ENCODE results near the gene SAMD5.

The SAMD5 gene

DNA sequence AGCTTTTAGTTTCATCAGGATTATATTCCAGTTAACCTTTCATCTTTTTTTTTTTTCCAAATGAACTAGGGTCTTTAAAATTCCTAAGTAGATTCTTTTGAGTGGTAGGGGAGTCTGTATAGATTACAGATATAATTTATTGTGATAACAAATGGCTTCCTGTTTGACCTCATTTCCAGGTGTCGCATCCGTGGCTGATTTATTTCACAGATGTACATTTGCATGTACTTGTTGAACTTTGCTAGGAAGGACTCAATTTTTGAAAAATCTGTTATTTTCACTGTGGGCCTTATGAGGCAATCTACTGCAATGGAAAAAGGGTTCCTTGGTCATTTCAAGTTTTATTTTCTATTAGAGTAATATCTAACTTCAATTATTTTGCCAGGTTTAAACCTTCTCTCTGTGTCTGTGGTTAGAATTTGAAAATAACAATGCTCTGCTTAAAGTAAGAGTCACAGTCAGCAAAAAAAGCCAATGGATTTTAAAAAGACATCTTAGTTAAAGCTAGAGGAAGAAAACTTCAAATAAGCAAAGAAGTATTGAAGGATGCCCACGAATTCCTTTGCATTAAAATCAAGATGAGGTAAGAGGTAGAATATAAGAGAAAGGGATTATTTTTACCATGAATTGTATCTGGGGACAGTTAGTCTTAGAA, 57.9 kb downstream of the SAMD5 start:
- no peak for DNase-seq (ENCODE audit: low spot score)

DNA sequence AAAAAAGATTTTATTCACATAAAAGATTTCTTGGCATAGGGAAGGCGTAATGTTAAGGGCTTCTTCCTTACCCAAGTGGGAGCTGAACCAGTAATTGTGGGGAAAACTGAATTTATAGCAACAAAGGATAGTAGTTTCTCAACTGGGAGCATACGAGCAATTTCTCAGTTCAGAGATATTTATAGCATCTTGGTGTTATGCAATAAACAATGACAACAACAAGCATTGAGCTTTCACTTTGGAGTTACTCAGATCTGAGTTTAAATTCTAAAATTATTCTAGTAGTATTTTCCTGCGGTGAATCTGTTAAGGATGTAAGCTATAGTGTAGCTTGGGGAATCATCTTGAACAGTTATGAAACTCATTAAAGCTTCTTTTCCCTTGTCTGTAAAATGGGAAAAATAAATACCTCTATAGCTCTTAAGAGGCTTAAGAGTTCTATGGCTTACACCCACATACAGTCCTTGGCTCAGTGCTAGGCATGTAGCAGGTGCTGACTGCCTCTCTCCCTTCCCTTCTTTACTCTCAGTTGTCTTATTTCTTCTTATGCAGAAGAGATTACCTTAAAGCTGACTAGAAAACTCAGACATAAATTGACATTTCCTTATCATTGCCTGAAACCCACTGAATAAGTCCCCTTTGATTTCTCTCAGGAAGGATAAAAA, 58.8 kb downstream of the SAMD5 start:
- DNase-seq (ENCODE audit: low spot score) = no peak

DNA sequence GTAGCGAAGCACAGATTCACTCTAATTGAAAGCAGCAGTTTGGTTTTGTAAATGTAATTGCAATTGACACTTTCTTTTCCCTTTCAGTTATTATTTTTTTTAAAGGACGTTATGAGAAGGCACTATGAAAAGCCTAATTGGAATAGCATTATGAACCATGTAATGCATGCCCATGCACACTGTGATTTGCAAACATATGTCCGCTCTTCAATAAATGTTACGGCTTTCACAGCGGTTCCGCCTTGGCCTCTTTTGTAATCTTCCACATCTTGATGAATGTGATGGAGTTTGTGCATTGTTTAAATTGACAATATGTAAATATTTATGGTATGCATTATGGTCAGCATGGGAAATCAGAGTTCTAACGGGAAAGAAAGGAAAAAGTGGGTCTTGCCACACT, 61.3 kb downstream of the SAMD5 start:
- no peak for DNase-seq (ENCODE audit: low spot score)

DNA sequence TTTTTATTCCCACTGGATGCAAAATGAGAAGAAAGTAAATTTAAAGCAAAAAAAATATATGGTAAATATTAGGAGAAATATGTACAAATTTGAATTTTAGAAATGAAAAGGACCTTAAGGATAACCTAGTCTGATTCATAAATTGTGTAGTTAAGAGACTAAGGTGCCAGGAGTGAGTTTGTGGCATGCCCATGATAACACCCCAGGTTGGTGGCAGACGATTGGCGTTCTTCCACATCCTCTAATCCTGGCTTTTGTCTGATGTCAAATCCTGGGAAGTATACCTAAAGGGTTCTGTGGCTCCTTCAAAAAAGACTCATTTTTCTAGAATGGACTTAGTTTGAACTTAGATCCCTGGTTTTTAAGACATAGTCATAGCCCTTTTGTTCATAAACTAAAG, 62.2 kb downstream of the SAMD5 start:
- no peak for DNase-seq (ENCODE audit: low spot score)

DNA sequence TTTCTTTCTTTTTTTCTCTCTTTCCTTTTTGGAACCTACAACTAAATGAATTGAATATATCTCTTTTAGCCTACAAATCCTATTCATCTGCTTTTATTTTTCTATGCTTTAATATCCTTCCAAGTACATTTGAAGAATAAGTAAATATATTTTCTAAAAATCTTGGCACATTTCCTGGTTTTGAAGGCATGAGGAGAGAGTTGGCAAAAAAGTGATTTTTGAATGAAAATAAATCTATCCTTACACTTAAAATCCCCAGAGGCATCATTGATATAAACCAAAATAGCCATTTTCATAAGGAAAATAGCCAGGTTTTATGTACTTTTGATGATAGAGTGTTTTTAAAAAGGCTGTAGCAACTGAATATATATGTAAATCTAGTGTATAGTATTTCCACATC, 69.0 kb downstream of the SAMD5 start:
- DNase-seq (ENCODE audit: low spot score) = no peak

DNA sequence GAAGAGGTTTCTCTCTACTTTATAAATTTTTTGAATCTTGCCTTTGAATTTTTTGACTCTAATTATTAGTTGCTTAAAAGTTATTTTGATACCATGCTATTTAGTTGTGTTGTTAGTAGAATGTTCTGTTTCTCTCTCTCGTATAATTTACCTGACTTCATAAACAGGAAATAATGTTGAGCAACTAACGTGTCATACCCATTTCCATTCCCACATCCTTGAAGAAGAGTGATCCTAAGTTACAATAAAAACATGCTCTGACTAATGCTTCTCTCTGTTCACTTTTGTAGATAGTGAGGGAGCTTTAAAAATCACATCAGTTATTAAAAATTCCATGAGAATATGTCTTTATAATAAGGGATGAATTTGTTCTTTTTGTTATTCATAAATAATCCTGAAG, 69.7 kb downstream of the SAMD5 start:
- no peak for DNase-seq (ENCODE audit: low spot score)

DNA sequence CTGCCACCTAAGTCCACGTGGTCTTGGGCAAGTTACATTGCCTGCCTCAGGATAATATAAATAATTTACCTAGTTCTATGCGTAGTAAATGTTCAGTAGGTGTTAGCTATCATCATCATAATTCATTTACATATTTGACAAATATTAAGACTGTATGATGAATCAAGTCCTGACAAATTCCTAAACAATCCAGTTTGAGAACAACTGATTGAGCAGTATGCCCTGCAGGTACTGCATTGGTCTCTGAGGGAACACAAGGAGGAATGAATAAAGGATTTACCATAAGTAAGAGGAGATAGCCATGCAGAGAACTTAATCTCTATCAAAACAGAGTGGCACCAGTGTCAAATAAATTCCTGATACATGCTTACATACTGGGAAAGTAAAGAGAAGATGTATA, 70.4 kb downstream of the SAMD5 start:
- no peak for DNase-seq (ENCODE audit: low spot score)

DNA sequence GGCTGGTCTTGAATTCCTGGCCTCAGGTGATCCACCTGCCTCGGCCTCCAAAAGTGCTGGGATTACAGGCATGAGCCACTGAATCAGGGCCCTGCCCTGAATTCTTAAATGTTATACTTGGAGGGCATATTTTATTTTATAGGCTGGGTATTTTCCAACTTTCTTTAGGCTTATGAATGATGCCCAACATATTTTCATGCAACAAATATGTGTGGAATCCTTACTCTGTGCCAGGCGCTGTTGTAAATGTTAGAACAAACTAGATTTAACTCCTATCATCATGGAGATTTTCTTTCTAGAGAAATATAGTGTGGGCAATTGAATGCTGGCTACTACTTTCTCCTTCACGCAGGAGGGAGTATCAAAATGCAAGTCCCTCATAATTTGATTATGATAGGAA, 71.2 kb downstream of the SAMD5 start:
- DNase-seq (ENCODE audit: low spot score) = no peak

DNA sequence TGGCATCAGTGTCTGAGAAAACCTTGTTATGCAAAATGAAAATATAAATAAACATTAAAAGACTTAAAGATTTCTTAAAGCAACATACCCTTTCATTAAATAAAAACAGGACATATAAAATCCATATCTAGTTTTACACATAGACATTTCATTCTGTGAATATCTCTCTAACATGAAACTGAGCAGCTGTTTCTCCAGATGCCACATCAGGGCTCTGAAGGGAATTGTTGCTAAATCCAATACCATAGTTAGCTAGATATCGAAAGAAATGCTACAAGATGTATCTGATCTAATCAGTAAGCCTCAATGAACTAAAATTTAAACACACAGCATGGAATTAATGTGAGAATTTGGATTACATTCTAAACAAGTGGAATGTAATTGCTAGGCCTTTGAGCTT, 74.5 kb downstream of the SAMD5 start:
- no peak for DNase-seq (ENCODE audit: low spot score)

DNA sequence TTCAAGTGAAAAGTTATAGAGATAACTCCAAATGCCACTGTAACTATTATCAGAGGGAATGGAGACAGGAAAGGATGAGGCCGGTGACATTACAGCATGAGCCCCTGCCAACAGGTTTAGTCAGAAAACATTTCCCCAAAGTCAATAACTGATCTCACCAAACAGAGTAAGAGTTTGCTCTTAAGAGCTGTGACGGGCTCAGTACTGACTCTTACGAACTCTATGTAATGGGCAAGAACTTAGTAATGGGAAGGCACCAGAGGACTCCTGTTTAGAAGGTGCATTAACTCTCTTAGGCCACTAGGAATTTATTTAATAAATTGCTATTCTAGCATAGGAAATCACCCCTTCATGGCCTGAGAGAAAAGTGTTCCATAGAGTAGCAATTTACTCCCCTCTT, 76.8 kb downstream of the SAMD5 start:
- no peak for DNase-seq (ENCODE audit: low spot score)

DNA sequence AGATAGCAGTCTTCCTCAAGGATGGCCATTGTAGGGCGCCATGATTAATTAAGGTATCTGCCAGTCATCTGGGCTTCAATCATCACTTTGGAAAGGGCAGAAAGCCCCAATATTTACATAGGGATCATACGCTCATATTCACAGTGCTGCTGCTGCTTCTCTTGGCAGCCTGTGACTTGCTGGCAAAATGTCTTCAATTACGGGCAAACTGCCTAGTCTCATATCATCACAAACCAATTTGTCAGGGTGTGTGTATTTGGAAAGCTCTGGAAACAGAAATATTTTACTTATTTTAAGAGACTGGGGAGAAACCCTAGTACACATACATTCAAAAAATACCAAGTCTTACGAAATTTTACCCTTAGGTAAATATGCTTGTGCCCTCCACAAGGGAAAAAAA, 77.6 kb downstream of the SAMD5 start:
- DNase-seq (ENCODE audit: low spot score) = no peak

DNA sequence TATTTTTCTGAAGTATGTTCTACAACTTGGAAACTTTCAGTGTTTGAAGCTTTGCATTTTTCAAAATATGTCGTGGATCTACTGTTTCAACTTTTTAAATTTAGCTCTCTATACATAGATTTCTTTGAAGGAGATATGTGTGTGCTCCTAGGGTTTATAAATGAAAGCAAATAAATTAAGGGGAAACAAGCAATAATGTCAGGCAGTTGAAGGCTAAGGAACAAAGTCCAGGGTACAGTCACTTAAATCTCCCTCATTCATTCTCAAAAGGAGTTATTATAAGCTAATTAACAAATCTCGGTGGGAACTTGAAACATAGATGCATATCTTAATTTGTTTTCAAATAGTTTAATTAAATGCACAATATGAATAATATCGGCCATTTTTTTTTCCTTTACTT, 79.4 kb downstream of the SAMD5 start:
- no peak for DNase-seq (ENCODE audit: low spot score)

DNA sequence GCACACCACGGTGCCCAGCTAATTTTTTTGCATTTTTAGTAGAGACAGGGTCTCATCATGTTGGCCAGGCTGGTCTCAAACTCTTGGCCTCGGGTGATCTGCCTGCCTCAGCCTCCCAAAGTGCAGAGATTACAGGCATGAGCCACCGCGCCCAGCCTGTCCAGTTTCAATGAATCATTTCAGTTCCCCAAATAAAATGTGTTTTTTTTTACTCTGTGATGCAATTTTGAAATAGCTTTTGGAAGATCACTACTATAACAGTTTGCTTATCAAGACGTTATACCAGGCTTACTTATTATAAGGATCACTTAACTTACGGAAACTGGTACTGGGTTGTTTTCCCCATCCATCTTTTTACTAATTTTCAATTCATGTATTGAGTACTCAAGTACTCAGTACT, 80.0 kb downstream of the SAMD5 start:
- no peak for DNase-seq (ENCODE audit: low spot score)

DNA sequence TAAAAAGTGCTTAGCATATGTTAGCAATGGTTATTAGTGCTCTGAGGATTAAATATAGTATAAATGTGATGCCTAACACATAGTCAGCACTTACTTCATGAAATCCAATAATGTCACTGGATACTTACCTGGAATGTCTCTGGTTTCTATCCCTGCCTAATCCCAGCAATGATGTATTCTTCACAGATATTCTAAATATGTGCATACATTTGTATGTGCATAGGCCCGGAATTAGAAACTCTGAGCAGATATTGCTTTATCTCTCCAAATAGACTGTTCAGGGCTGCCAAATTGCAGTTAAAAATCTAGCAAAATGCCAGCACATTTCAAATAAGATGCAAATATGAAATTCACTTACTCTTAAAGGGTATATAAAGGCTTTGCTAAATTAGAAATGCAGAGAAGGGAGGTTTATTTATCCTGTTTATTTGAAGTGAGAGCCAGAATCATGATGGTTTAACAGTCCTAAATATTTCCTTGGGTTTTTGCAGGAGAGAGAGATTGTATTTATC, 81.3 kb downstream of the SAMD5 start:
- DNase-seq (ENCODE audit: low spot score) = no peak

DNA sequence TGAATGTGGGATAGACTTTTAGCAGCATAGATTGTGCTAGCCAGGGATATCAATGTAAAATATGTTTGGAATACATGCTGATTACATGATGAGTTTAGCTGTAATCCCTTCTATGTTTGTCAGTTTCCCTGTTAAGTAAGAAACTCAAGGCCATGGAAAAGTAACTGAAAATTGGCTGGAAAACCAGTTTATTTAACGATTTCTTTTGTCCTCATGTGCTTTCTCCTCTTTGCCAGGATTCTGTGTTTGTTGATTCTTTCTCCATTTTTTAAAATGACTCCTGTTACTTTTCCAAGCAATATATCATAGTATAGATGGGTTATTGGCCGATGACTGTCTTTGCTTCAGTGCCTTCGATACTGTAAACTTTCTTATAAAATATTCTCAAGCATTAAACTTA, 87.5 kb downstream of the SAMD5 start:
- no peak for DNase-seq (ENCODE audit: low spot score)

DNA sequence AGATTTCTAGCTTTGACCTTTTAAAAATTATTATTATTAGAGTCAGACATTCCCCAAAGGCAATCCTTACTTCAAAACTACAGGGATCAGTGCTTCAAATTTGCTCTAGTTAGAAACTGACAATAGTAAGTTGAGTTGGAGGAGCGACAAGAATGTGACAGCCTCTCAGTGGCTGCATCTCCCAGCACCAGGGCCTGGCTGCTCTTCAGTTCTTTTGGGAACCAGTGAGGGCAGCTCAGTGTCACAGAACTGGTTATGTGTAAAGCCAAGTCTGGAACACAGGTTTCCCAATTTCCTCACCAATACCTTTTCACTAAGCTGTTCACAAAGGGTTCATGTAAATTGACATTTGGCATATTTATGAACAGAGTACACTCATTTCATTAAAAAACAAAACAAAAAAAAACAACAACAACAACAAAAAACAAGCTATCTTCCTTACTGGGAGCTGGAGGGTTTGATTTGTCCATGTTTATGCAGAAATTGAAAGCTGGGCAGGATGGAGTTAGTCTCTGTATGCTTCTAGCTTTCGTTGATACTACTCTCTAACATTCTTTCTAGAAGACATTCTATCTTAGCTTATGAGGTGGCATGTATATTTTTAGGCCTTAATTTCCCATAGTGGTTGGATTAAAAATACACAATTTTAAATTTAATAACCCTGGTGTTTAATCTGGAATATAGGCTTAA, 95.0 kb downstream of the SAMD5 start:
- no peak for DNase-seq (ENCODE audit: low spot score)

DNA sequence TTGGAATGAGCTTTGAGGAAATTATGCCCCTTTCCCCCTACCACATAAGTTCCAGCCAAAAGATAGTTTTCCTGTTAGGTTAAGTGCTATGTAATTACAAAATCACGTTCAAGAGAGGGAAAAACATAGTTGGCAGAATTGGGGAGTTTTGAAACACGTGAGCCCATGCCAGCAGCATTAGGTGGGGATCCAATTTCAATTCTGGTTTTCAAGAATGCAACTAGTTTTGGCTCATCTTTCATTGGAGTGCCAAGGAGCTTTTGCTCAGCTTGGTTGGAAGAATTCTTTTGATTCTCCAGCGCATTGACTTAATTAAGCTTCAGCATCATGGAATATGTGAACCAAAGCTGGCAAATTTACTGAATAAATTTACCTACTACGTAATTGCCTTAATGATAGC, 95.9 kb downstream of the SAMD5 start:
- DNase-seq (ENCODE audit: low spot score) = no peak

DNA sequence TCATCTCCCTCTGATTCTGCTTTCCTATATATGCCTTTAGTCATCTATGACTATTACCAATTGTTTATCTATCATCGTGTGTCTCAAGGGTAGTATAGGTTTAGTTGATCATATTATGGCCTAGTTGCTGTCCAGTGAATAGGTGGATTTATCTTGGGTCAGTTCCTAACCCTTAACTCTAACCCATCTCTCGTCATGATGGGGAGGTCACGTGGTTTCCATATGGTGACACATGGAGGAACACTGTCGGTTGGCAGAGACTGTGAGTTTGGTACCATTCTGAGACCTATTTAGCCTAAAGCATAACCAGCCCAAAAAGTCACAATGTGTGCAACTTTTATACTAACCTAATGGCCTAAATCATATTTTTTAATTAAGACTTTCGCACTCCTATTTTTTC, 103.5 kb downstream of the SAMD5 start:
- DNase-seq (ENCODE audit: low spot score) = no peak

DNA sequence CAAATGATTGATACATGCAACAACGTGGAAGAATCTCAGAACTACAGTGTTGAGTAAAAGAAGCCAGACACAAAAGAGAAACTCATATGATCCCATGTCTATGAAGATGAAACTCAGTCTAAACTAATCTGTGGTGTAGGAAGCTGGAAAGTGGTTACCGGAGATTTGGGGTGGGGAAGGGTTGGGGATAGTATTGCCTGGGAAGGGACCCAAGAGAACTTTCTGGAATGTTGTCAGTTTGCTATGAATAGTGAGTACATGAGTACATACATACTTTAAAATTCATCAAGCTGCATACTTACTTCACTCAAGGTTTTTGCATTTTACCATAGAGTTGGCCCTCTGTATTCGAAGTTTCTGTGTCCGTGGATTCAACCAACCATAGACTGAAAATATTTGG, 106.0 kb downstream of the SAMD5 start:
- no peak for DNase-seq (ENCODE audit: low spot score)

DNA sequence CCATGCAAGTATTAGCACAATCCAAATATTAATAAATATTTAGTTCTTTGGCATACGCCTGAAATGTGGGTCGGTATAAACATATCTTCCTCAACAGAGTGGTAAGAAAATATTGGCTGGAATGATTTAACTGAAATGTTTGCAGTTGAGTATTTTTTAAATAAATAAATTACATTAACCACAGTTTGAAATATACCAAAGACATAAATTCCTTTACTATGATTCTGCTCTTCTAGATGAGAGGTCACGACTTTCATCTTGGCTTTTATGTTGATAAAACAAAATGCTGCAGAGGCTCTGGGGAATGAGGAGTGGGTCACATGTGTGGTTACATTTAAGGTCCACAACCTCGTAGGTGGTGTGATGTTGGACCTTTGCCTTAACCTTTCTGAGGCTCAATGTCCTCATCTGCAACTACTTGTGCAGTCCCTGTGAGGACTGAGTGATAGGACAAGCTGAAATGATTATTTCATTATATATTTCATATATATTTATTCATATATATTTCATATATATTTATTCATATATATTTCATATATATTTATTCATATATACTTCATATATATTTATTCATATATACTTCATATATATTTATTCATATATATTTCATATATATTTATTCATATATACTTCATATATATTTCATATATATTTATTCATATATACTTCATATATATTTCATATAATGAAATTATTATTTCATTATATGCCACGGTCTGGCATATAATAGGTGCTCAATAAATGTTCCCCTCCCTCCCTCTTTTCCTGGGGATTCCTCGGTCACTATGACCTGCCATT, 107.4 kb downstream of the SAMD5 start:
- no peak for DNase-seq (ENCODE audit: low spot score)

DNA sequence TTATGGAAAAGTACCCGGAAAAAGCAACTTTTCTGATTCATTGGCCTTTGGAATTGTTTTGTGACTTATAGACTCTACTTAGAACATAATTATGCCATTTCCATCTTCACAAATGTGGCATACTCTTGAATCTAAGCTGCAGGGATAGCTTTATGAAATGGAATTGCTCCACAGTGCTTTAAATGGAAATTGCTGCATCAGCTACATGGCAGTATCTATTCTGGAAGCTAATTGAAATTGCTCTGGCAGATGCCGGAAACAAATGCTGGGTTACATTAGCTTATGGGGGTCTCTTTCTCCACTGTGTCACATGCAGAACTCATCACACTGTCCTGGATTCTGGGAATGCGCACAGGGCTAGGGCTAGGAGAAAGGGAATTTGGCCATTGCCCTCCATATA, 108.9 kb downstream of the SAMD5 start:
- DNase-seq (ENCODE audit: low spot score) = no peak

DNA sequence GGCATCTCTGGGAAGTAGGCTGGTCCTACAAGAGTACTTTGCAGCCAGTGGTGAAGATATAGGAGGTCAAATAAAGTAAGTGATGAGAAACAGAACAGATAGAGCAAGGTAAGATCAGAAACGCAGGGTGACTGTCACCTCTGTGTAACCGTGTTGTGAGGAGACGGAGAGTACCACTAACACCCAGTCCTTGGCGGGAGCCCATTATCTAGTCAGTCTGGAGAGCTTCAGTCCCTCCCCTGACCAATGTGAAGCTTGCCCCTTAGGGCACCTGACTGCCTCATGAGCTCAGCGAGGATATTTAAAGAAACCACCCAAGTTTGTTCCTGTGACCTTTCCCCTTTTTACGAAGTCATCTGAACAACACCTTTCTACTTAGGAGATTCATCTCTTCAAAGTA, 110.0 kb downstream of the SAMD5 start:
- no peak for DNase-seq (ENCODE audit: low spot score)

DNA sequence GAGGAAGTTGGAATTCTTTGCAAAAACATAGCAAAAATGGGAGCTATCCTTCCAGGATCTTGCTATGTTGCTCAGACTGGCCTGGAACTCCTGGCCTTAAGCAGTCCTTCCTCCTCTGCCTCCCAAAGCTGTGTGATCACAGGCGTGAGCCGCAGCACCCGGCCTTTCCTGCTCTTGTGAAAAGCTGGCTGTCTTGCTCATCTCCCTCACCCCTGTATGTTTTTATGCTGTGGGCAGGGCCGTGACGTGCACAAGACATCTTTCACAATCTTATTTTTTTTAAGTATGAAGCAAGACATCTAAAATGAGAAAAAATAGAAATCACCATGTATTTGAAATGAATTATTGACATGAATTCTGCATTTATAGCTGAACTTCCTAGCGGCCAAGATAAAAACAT, 110.4 kb downstream of the SAMD5 start:
- DNase-seq (ENCODE audit: low spot score) = no peak
